ENCODE data around the gene FEM1B.
A peak's percentile ranks its signal among the peaks of the same experiment; 100 is the strongest.

FEM1B gene

DNA sequence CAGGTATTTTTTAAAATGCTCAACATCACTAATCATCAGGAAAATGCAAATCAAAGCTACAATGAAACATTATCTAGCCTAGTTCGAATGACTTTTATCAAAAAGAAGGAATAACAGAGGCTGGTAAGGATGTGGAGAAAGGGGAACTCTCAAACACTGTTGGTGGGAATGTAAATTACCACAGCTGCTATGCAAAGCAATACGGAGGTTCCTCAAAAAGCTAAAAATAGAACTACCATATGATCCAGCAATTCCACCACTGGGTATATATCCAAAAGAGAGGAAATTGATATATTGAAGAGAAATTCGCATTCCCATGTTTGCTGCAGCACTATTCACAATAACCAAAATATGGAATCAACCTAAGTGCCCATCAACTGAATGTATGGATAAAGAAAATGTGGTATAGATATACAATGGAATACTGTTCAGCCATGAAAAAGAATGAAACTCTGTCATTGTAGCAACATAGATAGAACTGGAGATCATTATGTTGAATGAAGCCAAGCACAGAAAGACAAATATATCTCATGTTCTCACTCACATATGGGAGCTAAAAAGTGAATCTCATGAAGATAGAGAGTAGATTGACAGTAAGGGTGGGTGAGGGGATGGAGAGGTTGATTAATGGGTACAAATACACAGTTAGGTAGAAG lies 28.4 kb upstream of the FEM1B start:
- TF ChIP-seq, protein P1, sequence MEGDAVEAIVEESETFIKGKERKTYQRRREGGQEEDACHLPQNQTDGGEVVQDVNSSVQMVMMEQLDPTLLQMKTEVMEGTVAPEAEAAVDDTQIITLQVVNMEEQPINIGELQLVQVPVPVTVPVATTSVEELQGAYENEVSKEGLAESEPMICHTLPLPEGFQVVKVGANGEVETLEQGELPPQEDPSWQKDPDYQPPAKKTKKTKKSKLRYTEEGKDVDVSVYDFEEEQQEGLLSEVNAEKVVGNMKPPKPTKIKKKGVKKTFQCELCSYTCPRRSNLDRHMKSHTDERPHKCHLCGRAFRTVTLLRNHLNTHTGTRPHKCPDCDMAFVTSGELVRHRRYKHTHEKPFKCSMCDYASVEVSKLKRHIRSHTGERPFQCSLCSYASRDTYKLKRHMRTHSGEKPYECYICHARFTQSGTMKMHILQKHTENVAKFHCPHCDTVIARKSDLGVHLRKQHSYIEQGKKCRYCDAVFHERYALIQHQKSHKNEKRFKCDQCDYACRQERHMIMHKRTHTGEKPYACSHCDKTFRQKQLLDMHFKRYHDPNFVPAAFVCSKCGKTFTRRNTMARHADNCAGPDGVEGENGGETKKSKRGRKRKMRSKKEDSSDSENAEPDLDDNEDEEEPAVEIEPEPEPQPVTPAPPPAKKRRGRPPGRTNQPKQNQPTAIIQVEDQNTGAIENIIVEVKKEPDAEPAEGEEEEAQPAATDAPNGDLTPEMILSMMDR (conservative IDR thresholded peaks at IDR 0.05): no peak
- H3K27ac ChIP-seq: no peak overlapping the region

DNA sequence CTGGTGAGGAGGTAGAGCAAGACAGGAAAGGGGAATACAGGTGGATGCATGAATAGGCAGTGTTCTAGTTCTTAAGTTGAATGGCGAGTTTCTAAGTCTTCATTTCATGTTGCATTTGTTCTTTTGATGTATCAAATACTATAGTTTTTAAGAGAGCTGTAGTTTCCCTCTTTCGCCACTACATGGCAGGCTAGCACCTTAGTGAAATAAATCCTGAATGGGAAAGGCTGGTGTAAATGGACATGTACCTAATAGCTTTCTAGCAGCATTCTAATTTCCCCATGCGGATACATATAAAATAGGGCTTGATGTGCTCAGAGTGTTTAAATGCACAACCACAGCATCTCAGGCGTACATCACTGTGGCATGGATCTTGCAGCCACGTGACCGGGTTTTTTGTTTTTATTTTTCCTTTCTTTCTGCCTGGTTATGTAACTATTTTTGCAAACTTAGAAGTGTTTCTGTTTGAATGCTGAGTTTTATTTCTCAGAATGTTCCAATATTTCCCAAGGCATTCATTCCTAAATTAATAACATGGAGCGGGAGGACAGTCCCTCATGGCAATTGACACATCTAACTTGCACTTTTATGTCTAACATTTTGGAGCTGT lies 24.5 kb upstream of the FEM1B start:
- TF ChIP-seq, protein P1 (conservative IDR thresholded peaks at IDR 0.05): peak; percentile 94
- no peak overlapping the region for H3K27ac ChIP-seq

DNA sequence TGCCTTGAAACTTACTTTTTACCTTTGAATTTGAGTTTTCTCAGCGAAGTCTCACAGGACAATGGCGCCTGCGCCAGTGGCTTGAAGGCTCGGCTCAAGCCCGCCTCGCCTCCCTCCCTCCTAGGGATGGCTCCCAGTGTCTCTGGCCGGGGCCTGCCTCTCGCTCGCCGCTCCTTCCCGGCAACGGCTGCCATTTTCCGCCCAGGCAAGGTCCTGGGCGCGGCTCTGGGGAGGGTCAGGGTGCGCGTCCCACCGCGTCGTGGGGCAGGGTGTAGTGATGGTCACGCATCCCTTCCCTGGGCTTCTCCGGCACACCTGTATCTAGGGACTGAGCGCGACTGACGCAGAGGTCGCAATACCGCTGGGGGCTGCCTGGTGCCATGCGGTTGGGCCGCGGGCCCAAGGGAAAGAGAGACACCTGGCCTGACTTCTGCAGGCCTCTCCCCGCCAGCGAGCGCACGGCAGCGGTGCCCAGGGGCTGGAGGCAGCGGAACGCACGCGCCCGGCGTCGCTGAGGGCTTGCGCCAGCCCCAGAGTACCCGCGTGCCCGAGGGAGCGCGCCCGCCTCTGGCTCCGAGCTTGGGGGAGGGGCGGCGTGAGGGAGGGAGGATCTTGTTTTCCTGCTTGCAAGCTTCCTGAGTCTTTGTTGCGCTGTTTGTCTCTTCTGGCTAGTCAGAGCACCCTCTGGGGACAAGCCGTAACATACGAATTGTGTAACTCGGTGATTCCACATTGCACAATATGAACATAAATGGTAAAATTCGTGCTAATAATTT lies 20.7 kb upstream of the FEM1B start:
- peak overlapping the region; percentile 54 for H3K27ac ChIP-seq
- TF ChIP-seq, protein P1 (conservative IDR thresholded peaks at IDR 0.05): 0 out of 2 replicates have a peak, but pooled peaks have one; percentile 10

DNA sequence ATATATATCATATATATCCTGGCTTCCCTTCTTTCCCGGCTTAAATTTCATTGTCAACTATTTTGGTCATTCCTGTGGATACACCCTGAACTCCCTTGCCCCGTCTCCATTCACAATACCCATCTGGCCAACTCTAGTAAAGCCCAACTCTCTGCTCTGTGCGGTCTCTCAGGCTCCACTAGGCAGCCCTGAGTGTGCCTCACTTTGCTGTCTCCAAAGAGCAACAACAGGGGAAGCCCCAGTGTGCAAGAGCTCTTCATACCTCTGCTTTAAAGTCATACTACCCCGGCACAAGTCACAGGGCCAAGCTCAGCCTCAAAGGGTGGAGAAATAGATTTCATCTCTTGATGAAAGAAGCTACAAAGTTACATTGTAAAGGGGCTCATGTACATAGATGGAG lies 18.9 kb upstream of the FEM1B start:
- H3K27ac ChIP-seq: no peak overlapping the region
- TF ChIP-seq, protein P1 (conservative IDR thresholded peaks at IDR 0.05): no peak

DNA sequence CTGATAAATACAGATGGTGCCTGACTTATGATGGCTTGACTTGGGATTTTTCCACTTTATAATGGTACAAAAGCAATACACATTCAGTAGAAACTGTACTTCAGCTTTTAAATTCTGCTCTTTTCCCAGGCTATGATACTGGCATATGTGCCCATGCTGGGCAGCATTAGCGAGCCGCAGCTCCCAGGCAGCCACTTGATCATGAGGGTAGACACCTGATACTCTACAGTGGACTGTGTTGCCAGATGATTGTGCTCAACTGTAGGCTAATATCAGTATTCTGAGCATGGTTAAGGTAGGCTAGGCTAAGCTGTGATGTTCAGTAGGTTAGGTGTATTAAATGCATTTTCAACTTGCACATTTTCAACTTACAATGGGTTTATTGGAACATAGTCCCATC lies 17.7 kb upstream of the FEM1B start:
- TF ChIP-seq, protein P1 (conservative IDR thresholded peaks at IDR 0.05): no peak
- H3K27ac ChIP-seq: no peak overlapping the region

DNA sequence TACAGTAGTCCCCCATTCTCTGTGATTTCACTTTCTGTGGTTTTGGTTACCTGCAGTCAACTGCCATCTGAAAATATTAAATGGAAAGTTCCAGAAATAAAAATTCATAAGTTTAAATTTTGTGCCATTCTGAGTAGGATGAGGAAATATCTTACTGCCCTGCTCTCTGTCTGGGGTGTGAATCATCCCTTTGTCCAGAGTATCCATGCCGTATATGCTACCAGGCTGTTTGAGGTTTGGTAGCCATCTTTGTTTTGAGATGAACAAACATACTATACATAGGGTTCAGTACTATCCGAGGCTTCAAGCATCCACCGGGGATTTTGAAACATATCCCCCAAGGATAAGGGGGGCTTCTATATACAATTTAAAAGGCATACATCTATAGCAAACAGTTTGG lies 16.3 kb upstream of the FEM1B start:
- no peak overlapping the region for H3K27ac ChIP-seq
- TF ChIP-seq, protein P1 (conservative IDR thresholded peaks at IDR 0.05): no peak

DNA sequence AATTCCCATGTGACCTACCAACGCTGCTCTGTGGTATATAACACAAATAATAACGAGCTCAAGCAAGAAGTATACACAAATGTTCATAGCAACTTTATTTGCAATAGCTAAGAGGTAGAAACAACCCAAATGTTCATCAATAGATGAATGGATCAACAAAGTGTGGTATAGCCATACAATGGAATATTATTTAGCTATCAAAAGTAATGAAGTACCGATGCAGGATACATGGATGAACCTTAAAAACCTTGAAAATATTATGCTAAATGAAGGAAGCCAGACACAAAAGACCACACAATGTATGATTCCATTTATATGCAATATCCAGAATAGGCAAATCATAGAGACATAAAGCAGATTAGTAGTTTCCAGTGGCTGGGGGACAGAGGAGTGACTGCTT lies 15.6 kb upstream of the FEM1B start:
- no peak overlapping the region for H3K27ac ChIP-seq
- TF ChIP-seq, protein P1 (conservative IDR thresholded peaks at IDR 0.05): no peak
